Umbilical cord (tissue), 2 donors: ENCODE measurements around the gene FCAR. TPM values are rescaled to one million over a fixed set of nuclear protein-coding genes. Genes with fewer than 3 reads are reported as not detected.
"Not testable (repeated sequence)": the region's sequence is repeated elsewhere in the genome, so short reads cannot be mapped to it uniquely, and the experiment has no call there.

ENCODE experiments used
- DNase-seq: peaks from one replicate; pipeline ENCODE4 v3.0.0-alpha.2; 2015; ENCODE audit warnings: low spot score
- total RNA-seq: library from RNA; depleted of rRNA; stranded (reverse); fragments of >200 nt; gene quantifications from one replicate; pipeline ENCODE4 v1.2.3, GENCODE V29; 2014; ENCODE audit warnings: low replicate concordance; ENCODE audit not compliant: insufficient read depth

Gene FCAR
- not detected for total RNA-seq

DNA sequence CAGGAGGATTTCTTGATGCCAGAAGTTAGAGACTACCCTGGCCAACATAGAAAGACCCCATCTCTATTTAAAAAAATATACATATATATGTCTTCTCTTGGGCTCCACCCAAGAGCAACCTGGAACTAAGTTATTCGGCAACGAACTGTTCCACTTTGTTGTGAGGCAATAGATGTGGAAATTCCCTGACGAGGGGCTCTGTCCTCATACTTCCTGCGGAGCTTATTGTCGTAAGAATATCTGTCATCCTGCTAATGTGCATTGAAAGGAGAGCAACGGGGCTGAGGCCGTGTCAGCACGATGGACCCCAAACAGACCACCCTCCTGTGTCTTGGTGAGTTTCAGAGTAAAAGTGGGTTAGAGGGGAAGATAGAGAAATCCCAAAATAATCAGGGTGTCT lies at the start of gene FCAR:
Gene FCAR, plus strand, starts transcription at position 246 of the 400 bp plus-strand sequence. Its CDS starts 55 bp downstream, at position 301.
- DNase-seq, result no peak

DNA sequence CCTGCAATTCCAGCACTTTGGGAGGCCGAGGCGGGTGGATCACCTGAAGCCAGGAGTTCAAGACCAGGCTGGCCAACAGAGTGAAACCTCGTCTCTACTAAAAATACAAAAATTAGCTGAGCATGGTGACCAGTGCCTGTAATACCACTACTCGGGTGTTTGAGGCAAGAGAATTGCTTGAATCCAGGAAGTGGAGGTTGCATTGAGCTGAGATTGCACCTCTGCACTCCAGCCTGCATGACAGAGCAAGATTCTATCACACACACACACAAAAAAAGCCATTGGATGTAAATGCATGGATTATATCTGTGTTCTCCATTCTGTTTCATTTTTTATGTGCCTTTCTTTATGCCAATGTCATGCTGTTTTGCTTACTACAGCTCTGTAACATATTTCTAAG lies 49.6 kb upstream of the FCAR start:
- DNase-seq, result not testable (repeated sequence)

DNA sequence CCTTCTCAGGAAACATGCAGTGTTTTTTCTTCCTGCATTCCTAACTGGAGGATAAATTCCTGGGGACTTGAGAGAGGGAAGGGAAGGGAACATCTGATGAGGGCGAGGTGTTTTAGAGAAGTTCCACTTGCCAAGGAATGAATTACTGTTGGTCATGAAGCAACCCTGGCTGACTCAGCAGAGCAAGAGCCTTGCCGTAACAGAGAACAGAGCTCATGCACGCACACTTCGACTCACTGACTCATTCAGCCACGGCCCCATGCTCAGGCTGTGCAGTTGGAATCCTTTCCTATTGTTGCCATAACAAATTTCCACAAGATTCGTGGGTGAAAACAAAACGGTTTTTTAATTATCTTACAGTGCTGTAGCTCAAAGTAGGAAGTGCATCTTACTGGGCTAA lies 48.7 kb upstream of the FCAR start:
- DNase-seq, result not testable (repeated sequence)

DNA sequence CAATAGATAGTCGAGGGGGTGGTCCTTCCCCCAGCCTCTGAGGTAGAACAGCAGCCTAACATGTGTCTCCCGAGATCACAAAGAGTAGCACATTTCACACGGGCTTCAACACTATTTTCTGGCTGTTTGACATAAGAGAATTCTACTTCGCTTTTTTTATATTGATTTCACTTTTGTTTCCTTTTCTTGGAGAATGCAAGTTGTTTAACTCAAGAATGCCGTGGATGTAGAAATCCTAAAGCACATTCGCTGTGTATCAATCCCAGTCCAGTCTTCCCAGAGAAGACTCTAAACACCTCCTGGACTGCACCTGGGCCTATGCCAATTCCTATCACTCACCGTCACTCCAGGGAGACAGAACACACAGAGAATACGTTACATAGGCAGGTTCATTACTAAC lies 46.0 kb upstream of the FCAR start:
- DNase-seq, result not testable (repeated sequence)

DNA sequence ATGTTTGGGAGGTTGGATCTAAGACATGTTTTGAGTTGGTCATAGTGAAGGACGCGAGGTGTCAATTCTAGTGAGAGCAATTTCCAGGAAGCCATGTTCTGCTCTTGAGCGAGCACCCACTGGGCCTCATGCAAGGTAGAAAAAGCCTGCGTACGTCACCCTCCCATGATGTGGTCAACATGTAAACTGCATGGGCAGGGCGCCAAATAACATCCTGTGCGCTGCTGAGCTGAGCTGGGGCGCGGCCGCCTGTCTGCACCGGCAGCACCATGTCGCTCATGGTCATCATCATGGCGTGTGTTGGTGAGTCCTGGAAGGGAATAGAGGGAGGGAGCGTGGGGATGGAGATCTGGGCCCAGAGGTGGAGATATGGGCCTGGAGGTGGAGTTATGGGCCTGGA lies 41.5 kb upstream of the FCAR start, which contains the start of gene KIR2DS4:
Gene KIR2DS4, plus strand, starts transcription at position 181 of the 400 bp plus-strand sequence.
- DNase-seq, result not testable (repeated sequence)

DNA sequence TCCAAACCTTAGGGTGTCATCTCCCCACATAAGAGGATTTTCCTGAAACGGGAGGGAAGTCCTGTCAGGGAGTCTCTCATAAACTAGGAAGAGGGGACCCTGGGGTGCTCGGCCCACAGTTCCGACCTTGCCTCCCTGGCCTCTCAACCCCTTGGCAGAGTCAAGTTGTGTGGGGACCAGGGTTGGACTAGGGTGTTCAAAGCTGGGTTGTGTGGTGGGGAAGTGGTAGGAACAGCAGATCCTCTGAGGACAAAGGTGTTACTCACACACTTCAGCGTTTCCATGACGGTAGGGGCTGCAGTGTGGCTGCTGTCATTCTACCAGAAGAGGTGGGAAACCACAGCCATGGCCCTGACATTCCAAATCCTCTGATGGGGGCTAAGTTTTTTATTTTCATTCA lies 38.9 kb upstream of the FCAR start:
- not testable (repeated sequence) for DNase-seq

DNA sequence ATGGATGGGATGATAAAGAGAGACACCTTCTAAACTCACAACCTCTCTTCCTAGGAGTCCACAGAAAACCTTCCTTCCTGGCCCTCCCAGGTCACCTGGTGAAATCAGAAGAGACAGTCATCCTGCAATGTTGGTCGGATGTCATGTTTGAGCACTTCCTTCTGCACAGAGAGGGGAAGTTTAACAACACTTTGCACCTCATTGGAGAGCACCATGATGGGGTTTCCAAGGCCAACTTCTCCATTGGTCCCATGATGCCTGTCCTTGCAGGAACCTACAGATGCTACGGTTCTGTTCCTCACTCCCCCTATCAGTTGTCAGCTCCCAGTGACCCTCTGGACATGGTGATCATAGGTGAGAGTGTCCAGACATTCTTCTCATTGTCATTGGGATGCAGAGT lies 36.5 kb upstream of the FCAR start:
- DNase-seq, result not testable (repeated sequence)

DNA sequence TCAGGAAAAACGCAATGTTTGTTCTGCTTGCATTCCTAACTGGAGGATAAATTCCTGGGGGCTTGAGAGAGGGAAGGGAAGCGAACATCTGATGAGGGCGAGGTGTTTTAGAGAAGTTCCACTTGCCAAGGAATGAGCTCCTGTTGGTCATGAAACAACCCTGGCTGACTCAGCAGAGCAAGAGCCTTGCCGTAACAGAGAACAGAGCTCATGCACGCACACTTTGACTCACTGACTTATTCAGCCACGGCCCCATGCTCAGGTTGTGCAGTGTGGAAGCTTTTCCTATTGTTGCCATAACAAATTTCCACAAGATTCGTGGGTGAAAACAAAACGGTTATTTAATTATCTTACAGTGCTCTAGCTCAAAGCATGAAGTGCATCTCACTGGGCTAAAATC lies 30.9 kb upstream of the FCAR start:
- not testable (repeated sequence) for DNase-seq

DNA sequence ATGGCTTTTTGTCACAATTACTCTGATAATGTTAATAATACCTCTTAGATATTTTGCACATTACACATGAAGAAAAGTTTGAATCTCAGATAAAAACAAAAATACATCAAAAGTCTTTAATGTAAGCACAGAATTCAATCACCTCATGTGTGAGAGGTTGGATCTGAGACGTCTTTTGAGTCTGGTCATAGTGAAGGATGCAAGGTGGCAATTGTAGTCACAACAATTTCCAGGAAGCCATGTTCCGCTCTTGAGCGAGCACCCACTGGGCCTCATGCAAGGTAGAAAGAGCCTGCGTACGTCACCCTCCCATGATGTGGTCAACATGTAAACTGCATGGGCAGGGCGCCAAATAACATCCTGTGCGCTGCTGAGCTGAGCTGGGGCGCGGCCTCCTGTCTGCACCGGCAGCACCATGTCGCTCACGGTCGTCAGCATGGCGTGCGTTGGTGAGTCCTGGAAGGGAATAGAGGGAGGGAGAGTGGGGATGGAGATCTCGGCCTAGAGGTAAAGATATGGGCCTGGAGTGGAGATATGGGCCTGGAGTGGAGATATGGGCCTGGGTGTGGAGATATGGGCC lies 23.9 kb upstream of the FCAR start, which contains the start of gene KIR3DL2:
Gene KIR3DL2, plus strand, starts transcription at position 383 of the 580 bp plus-strand sequence. Its CDS starts 33 bp downstream, at position 416.
- not testable (repeated sequence) for DNase-seq

DNA sequence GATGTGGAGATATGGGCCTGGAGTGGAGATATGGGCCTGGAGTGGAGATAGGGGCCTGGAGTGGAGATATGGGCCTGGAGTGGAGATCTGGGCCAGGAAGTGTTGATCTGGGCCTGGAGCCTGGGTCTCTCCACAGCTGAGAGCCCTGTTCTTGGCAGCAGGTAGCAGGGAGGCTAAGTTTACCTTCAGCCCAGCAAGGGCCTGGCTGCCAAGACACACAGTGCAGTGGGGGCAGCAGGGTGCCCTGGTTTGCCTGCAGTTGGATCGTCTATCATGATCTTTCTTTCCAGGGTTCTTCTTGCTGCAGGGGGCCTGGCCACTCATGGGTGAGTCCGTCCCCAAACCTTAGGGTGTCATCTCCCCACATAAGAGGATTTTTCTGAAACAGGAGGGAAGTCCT lies 23.1 kb upstream of the FCAR start:
- DNase-seq, result no peak

DNA sequence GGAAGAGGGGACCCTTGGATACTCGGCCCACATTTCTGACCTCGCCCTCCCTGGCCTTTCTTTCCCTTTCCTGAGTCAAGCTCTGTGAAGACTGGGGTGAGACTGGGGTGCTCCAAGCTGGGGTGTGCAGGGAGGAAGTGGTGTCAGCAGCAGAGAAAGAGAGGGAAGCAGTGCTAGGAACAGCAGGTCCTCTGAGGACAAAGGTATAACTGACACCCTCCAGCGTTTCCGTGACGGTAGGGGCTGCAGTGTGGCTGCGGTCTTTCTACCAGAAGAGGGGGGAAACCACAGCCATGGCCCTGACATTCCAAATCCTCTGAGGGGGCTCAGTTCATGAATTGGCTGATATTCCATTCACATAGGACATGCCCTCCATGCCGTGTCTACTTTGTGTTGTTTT lies 22.7 kb upstream of the FCAR start:
- DNase-seq, result no peak

DNA sequence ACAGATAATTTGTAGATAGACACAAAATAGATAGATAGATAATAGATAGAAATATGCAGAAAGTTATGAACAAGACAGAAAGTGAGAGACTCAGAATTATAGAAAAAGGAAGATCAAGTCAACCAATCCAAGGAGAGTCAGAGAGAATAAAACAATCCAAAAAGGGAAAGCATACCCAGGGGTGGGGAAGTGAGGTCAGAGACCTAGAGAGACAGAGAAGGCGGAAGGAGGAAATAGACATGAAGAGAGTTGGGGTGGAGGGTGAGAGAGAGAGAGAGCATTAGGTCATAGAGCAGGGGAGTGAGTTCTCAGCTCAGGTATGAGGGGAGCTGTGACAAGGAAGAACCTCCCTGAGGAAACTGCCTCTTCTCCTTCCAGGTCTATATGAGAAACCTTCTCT lies 18.8 kb upstream of the FCAR start:
- DNase-seq, result not testable (repeated sequence)

DNA sequence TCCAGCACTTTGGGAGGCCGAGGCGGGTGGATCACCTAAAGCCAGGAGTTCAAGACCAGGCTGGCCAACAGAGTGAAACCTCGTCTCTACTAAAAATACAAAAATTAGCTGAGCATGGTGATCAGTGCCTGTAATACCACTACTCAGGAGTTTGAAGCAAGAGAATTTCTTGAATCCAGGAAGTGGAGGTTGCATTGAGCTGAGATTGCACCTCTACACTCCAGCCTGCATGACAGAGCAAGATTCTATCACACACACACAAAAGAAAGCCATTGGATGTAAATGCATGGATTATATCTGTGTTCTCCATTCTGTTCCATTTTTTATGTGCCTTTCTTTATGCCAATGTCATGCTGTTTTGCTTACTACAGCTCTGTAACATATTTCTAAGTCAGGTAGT lies 15.6 kb upstream of the FCAR start:
- DNase-seq, result not testable (repeated sequence)

DNA sequence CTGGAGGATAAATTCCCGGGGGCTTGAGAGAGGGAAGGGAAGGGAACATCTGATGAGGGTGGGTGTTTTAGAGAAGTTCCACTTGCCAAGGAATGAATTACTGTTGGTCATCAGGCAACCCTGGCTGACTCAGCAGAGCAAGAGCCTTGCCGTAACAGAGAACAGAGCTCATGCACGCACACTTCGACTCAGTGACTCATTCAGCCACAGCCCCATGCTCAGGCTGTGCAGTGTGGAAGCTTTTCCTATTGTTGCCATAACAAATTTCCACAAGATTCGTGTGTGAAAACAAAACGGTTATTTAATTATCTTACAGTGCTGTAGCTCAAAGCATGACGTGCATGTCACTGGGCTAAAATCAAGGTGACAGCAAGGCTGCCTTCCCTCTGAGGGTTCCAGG lies 14.6 kb upstream of the FCAR start:
- DNase-seq, result not testable (repeated sequence)

DNA sequence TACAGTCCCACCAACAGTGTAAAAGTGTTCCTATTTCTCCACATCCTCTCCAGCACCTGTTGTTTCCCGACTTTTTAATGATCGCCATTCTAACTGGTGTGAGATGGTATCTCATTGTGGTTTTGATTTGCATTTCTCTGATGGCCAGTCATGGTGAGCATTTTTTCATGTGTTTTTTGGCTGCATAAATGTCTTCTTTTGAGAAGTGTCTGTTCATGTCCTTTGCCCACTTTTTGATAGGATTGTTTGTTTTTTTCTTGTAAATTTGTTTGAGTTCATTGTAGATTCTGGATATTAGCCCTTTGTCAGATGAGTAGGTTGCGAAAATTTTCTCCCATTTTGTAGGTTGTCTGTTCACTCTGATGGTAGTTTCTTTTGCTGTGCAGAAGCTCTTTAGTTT lies 10.6 kb upstream of the FCAR start:
- DNase-seq, result not testable (repeated sequence)

DNA sequence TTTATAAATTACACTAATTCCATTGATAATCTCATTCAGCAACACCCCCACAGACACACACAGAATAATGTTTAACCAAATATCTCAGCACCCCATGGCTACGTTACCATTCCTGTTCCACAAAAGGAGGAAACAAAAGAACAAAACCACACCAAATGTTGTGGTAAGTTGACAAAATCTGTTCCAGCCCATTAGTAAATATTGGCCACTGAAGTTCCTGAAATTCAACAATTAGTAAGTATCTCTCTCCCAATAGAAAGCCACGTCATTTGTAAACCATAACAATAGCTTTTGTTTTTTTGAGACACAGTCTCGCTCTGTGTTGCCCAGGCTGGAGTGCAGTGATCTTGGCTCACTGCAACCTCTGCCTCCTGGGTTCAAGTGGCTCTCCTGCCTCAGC lies 2.3 kb upstream of the FCAR start:
- no peak for DNase-seq

DNA sequence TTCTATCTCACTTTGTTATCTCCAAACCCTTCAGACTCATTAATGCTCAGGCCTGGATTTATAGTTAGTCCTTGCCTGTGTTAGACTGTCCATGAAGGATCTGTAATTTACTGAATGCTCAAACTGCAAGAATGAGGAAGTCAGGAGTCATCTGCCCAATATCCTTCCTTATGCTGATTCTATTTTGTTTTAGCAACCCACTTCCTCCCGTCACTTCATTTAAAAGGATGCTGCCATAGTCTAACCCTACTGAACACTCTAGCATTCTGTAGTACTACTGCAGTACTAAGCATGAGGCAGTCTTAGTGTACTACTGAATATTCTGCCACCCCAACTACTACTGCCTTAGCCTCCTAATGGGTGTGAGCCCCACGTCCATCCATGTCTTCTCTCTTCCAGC lies 1.5 kb downstream of the FCAR start:
- DNase-seq, result peak; percentile 6

DNA sequence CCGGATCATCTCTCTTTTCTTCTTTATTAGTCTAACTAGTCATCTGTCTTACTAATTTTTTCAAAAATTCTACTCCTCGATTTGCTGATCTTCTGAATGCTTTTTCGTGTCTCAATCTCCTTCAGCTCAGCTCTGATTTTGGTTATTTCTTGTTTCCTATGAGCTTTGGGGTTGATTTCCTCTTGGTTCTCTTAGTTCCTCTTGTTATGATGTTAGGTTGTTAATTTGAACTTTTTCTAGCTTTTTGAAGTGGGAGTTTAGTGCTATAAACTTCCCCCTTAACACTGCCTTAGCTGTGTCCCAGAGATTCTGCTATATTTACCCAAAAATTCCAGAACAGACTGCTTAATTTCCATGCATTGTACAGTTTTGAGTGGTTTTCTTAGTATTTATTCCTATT lies 3.4 kb downstream of the FCAR start:
- DNase-seq, result no peak

DNA sequence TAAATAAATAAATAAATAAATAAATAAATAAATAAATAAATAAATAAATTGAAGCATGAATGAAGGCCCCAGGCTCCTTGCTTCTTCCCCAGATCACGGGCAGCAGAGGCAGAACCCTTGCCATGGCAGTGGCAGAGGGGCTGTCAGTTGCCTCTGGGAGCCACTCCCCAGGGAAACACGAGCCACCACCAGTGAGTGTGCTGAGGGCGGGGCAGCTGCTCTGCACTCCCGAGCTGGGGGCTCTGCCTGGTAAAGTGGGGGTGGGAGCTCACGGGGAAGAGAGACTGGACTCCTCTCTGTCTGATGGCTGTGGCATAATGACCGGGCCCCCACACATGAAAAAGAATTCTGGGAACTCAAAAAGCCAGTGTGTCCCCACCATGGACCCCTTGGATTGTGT lies 7.8 kb downstream of the FCAR start:
- no peak for DNase-seq

DNA sequence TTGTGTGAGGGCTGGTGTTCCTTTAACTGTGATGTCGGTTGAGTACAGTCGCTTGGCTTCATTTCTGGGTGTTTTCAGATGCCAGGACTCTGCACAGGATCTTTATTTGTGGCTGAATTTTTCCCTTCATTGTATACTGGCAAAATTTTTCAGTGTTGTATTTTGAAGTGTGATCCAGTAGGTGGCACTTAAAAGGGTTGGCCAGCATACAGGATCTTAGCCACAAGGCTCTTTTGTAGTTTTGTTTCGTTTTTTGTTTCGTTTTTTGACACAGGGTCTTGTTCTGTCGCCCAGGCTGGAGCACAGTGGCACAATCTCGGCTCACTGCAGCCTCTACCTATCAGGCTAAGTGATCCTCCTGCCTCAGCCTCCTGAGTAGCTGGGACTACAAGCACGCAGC lies 8.7 kb downstream of the FCAR start:
- DNase-seq, result no peak

DNA sequence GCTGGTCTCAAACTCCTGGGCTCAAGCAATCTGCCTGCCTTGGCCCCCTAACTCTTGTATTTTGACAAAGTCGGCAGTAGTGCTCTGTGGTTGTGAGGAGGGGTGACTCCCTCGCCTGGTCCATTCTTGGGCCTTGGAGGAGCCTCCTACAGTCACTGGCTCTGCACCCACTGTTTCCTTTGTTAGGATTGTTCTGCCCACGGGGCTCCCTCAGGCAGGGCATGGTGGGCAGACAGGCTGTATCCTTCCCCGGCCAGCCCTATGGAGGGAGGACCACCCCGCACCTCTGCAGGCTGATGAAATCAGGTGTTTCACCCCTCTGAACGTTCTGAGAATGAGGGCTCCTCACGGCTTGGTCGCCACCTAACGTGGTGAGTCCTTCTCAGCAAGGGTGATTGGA lies 9.2 kb downstream of the FCAR start:
- no peak for DNase-seq

DNA sequence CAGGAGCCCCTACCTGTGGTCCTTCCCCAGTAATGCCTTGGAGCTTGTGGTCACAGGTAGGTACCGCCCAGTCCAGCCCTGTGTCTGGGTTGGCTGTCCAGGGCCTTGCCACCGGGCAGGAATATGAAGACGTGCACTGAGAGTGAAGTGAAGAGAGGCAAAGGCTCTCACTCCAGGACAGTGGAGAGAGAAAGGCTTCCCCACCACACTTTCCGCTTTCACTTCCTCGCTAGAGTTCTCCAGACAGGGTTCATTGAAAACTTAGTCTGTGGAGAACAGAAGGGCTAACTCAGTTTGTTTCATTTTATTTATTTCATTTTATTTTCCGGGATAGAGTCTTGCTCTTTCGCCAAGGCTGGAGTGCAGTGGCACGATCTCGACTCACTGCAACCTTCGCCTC lies 14.2 kb downstream of the FCAR start:
- no peak for DNase-seq

DNA sequence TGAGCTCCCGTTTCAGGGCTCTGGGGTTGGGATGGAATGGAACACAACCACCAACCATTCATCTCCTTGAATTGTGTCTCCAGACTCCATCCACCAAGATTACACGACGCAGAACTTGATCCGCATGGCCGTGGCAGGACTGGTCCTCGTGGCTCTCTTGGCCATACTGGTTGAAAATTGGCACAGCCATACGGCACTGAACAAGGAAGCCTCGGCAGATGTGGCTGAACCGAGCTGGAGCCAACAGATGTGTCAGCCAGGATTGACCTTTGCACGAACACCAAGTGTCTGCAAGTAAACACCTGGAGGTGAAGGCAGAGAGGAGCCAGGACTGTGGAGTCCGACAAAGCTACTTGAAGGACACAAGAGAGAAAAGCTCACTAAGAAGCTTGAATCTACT lies 15.5 kb downstream of the FCAR start:
- no peak for DNase-seq

DNA sequence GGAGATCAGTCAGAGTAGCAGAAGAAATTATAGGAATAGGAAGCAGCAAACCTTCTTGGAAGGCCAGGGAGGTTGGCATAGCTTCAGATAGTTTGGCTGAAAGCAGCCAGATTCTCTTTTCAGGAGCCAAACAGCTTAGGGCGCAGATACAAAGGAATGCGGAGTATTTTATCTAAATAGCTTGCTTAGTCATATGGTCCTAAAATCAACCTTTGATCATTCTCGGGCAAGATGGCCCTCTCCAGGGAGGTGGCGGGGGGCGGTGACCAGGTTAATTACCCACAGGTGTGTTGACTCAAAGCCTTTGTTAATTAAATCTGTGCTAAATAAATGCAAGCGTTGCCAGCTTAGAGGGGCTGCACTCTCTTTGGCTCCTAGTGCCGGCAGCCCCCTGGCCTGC lies 19.4 kb downstream of the FCAR start:
- peak; percentile 44 for DNase-seq
